ENCODE results near the gene ADCY10.

ADCY10 gene

DNA sequence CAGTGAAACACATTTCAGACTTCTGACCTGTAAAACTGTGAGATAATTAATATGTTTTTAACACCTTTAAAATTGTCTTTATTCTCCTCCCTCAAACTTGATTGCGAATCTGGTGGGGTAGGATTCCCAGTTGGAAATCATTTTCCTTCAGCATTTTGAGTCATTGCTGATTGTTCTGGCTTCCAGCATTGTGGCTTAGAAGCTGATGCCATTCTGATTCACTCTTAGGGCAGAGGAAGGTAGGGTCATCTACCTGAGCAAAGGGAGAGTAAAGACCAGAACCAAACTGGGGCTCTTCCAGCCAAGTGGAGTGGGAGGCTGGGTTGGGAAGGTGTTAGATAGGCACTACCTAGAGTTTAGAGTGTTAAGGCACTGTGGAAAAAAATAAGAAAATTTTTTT lies 131.0 kb downstream of the ADCY10 start:
- TF ChIP-seq, protein P1, sequence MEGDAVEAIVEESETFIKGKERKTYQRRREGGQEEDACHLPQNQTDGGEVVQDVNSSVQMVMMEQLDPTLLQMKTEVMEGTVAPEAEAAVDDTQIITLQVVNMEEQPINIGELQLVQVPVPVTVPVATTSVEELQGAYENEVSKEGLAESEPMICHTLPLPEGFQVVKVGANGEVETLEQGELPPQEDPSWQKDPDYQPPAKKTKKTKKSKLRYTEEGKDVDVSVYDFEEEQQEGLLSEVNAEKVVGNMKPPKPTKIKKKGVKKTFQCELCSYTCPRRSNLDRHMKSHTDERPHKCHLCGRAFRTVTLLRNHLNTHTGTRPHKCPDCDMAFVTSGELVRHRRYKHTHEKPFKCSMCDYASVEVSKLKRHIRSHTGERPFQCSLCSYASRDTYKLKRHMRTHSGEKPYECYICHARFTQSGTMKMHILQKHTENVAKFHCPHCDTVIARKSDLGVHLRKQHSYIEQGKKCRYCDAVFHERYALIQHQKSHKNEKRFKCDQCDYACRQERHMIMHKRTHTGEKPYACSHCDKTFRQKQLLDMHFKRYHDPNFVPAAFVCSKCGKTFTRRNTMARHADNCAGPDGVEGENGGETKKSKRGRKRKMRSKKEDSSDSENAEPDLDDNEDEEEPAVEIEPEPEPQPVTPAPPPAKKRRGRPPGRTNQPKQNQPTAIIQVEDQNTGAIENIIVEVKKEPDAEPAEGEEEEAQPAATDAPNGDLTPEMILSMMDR (IDR thresholded peaks at IDR 0.05) = no peak
- Histone ChIP-seq H3K36me3 (peaks cover 16 to 22% (median 16%) of the 10 kb centered on the region in 3 donors), H3K27ac (no peak overlapping the region), H3K4me1 (no peaks in the 10 kb centered on the region), H3K4me3 (no peak overlapping the region), H3K9me3 (no peaks in the 10 kb centered on the region), H3K27me3 (no peaks in the 10 kb centered on the region)
- no peak for DNase-seq
- intact Hi-C loops (cut with DNase I; ENCODE audit: low total_unique reads) = no loop called here

DNA sequence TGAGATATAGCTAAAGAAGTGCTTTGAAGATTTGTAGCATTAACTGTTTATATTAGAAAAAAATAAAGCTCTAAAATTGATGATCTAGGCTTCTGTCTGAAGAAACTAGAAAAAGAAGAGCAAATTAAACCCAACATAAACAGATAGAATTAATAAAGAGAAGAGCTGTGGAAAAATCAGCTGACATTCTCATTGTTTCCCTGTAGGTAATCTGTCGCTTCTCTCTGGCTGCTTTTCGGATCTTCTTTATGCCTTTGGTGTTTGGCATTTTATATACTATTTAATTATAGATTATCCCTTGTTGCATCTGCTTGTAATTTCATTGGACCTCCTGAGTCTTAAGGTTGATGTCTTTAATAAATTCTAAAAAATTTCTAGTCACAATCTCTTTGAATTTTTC lies 132.4 kb downstream of the ADCY10 start:
- DNase-seq = no peak
- peaks cover 0 to 6% (median 2%) of the 10 kb centered on the region in 4 donors for H3K4me1 ChIP-seq
- H3K36me3 ChIP-seq = peaks cover 8 to 15% (median 12%) of the 10 kb centered on the region in 3 donors
- TF ChIP-seq, protein P1 (IDR thresholded peaks at IDR 0.05) = no peak
- H3K27ac ChIP-seq = no peak overlapping the region
- no peak overlapping the region for H3K4me3 ChIP-seq
- intact Hi-C loops (cut with DNase I; ENCODE audit: low total_unique reads) = no loop called here
- no peaks in the 10 kb centered on the region for H3K27me3 ChIP-seq
- no peaks in the 10 kb centered on the region for H3K9me3 ChIP-seq

DNA sequence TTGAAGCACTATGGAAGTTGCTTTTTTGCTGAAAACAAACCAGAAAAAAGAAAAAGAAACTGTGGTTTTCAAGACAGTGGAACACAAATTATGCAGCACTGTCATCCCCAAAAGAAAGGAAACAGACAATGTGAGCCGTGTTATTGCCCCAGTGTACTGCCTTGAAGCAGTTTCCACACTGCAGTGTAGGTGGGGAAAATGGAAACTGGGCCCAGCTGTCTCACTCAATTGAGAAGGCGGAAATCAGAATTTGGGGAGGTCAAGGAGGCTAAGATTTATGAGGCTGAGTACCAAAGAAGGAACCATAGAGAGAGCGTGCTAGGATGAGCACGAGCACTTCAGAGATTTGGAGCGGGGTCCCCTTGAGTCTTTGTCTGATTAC lies 136.7 kb downstream of the ADCY10 start:
- TF ChIP-seq, protein P1 (IDR thresholded peaks at IDR 0.05) = no peak
- intact Hi-C loops (cut with DNase I; ENCODE audit: low total_unique reads) = no loop called here

DNA sequence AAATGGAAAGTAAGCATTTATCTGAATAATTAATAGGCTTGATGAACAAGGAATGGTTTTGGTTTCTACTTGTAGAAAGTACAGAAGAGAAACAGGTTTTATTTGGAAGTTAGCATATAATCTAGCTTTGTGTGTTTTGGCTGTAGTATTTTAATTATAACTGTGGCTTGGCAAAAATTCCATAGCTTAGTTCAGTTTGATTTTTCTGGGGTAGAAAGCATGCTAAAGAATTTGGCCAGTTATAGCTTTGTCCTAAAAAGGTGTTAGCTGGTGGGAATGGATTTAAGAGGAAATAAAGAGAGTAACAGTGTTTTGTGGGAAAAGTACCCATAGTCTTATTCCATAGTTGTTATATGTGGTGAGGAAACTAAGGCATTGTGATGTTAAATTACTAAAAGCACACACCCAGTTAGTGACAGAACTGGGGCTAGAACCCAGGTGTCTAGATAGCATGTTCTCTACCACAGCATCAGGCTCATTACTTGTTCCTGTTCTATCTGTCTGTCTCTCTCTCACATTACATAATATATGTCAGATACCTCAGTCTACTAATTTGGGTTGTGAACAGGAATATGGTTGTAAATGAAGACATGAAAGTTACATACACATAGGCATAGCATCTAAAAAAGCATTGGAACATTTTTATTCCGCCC lies 137.2 kb downstream of the ADCY10 start:
- no peaks in the 10 kb centered on the region for H3K27me3 ChIP-seq
- H3K36me3 ChIP-seq = peaks cover 9 to 40% (median 12%) of the 10 kb centered on the region in 3 donors
- H3K4me3 ChIP-seq = no peak overlapping the region
- no peak for DNase-seq
- intact Hi-C loops (cut with DNase I; ENCODE audit: low total_unique reads) = no loop called here
- H3K4me1 ChIP-seq = peaks cover 0 to 30% (median 7%) of the 10 kb centered on the region in 4 donors
- TF ChIP-seq, protein P1 (IDR thresholded peaks at IDR 0.05) = no peak
- H3K9me3 ChIP-seq = no peaks in the 10 kb centered on the region
- H3K27ac ChIP-seq = no peak overlapping the region

More for the DNA sequence above, 136.7 kb downstream of the ADCY10 start:
- no peak overlapping the region for H3K4me3 ChIP-seq
- H3K27me3 ChIP-seq = no peaks in the 10 kb centered on the region
- peaks cover 4 to 35% (median 12%) of the 10 kb centered on the region in 3 donors for H3K36me3 ChIP-seq
- DNase-seq = no peak
- no peaks in the 10 kb centered on the region for H3K9me3 ChIP-seq
- H3K27ac ChIP-seq = no peak overlapping the region
- H3K4me1 ChIP-seq = peaks cover 0 to 25% (median 7%) of the 10 kb centered on the region in 4 donors

DNA sequence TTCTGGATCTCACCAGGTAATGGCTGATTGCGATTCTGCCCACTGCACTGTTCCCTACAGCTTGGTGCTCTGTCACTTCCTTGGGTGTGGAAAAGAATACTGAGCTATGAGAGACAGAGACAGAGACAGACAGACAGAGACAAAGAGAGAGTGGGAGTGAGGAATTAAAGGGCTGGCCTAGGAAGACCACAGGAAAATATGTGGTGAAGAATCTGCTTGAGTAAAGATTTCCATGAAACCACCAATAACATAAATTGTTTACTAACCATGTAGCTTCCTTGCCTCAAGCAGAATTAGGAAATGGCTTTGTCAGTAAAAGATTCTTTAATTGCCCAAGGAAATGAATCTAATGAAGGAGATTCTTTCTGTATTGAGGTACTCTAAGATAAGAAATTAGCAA lies 137.8 kb downstream of the ADCY10 start:
- TF ChIP-seq, protein P1 (IDR thresholded peaks at IDR 0.05) = no peak
- intact Hi-C loops (cut with DNase I; ENCODE audit: low total_unique reads) = no loop called here
- Histone ChIP-seq H3K36me3 (peaks cover 12 to 44% (median 14%) of the 10 kb centered on the region in 3 donors), H3K4me3 (no peak overlapping the region), H3K27me3 (no peaks in the 10 kb centered on the region), H3K4me1 (peaks cover 0 to 30% (median 7%) of the 10 kb centered on the region in 4 donors), H3K27ac (no peak overlapping the region), H3K9me3 (no peaks in the 10 kb centered on the region)
- no peak for DNase-seq
